Pericardium fibroblast (primary cell): Measurements from ENCODE around the gene OTUD7B. TPM values are rescaled to one million over a fixed set of nuclear protein-coding genes. Genes with fewer than 3 reads are reported as not detected.

Source experiments
- total RNA-seq: library from RNA; depleted of rRNA; stranded (reverse); fragments of >200 nt; gene quantifications from 2 replicates; pipeline ENCODE4 v1.2.3, GENCODE V29; 2015

OTUD7B gene
- 7.0 and 7.1 TPM in 2 replicates for total RNA-seq

DNA sequence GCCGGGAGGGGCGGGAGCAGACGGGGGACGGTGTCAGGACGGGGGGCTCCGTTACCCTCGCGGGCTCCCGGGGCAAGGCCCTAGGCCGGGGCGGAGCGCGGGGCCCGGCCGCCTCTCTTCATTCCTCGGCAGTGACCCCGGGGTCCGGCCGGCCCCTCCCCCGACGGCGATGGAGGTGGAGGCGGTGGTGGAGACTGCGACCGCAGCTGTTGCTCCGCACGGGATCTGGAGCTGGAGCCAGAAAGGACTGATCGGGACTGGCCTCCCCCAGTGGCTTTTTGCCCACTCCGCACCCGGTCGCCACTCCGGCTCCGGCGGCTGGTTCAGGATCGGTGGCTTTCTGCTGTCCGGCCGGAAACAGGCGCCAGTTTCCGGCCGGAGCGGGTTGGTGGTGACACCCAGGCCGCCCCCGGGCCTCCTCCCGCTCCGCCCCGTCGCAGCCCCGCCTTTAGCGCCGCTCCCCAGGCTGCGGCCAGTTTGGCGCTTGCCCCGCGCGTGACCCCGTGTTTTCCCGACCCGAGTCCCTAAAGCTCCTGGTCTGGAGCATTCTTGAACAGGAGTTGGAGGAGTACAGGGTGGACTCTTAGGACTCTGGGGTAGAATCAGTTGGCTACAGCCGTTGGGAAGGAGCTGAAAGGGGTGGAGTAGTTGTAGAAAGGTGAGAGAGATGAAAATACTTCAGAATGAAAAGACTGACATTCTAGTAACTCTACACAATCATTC, at the start of gene OTUD7B:
Gene OTUD7B (minus strand): TSS at position 334 of the 723 bp plus-strand sequence. CDS start 33,216 bp downstream, outside the sequence.

DNA sequence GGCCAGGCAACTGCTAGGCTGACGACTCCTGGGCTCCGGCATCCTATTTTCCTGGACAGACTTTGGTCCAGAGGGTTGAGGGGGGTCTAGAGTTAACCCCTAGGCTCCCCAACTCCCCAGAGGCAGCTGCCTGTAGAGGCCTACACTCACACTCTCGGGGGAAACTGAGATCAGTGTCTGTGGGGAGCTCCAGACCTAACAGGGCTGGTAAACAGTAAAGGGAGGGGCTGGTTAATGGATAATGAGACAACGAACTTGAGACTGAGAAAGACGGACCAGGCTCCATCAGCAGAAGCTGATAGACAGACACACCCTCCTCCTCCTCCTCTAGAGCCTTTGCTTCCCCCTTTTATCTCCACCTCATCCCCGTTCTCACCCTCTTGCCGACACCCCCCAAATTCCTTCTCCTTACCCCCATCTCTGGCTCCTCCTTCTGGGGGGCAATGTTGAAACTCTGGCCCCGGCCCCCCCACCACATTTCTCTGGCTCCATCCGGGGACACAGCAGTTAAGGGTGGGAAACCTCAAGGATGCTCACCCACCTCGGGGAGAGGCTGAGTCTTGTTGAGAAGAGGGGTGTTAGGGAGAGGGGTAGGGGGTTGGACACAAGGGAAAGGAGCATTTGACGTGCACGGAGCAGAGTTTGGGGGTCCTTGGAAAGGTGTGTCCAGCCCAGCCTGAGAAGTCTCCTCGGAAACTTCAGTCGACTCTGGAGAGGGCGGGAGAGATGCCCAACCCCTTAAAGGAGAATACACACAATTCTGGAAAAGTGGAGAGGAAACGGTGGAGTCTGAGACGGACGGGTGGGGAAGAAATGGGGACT, 74.1 kb downstream of the OTUD7B start, which contains the start of gene MTMR11:
Gene MTMR11 (minus strand): TSS at position 710 of the 822 bp plus-strand sequence. CDS start 232 bp downstream, at position 478.

DNA sequence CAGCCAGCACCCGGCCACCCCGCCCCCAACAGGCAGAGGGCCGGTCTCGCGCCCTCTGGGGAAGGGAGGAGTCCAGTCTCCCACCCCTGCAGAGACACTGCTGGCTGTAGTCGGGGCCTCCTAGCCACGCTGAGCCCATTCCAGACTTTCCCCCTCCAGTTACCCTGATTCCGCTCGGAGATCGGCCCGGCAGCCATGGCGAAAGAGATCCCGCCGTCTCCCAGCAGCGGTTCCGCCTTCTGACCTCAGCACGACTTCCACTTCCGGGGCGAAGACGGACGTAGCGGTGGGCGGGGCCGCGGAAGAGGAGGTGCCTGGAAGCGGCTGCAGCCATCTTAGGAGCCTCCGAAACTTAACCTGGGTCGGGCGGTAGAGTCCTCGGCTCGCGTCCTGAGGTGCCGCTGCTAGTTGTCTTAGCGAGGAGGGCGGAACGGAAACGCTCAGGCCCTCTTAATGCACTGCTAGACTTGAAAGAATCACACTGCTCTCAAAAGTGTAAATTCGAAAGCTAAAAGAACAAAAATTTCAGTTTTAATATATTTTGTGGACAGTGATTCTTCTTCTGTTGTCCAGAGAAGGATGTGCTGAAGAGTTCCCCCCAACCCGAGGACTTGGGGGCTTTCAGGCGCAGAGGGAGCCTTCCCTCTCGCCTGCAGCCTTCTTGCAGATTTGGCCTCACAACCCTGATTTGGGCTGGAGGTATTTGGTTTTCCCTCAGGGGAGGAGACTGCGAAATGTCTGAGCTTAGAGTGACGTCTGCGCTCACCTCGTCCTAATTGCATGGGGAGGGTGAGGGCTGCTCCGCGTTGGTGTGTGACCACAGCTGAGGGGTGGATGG, 82.7 kb downstream of the OTUD7B start, which contains the start of gene SF3B4:
Gene SF3B4 (minus strand): TSS at position 241 of the 838 bp plus-strand sequence. CDS start 44 bp downstream, at position 197.

DNA sequence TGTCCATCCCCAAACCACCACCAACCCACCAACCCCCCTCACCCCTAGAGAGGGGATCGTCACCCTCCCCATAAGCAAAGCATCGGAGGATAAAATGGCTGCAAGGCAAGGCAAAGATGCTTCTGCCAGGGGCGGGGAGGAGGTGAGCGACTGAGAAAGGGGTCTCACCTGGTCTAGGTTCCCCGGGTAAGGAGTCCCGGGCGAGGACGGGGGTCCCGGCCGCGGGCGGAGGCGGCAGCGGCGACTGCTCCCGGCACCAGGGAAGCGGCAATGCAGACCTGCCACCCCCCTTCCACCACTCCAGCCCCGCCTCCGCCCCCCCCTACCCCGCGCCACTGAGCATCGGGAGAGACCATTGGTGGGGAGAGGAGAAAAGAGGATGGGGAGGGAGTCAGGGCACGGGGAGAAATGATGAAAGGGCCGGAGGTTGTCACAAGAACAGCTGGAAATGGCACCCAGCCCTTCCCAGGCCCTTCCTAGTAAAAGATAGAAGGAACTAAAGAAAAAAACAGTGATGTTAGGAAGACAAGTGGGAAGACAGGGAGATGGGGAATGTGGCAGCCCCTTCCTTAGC, 92.9 kb downstream of the OTUD7B start, which contains the start of gene SV2A:
Gene SV2A (minus strand): TSS at position 274 of the 574 bp plus-strand sequence. CDS start 4,004 bp downstream, outside the sequence.

DNA sequence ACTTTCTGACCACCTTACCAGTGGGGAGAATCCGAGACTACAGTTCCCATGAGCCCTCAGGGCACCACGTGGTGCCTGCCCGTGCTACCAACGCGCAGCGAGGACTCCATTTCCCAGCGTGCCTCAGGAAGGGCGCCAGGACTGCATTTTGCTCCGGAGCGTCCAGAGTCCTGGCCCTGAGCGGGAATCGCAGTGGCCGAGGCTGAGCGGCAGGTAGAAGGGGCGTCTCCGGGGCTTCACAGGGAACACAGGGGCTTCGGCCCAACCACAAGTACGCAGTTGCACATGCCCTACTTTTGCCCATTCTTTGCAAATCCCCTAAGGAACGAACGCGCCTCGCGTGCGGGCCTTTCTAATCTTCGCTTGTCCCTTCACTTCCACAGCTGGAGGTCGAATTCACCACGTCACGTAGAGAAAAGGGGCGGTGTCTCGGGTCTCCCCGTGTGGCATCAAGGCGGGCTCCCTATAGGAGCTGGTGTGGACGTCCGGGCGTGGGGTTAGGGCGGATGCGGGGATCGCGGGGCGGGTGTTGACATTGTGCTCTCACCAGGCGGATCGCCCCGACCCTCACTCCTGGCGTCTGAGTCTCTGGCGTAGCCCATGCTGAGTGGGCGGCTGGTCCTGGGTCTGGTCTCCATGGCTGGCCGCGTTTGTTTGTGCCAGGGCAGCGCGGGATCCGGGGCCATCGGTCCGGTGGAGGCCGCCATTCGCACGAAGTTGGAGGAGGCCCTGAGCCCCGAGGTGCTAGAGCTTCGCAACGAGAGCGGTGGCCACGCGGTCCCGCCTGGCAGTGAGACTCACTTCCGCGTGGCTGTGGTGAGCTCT, 110.9 kb downstream of the OTUD7B start, which contains the start of gene BOLA1:
Gene BOLA1 (plus strand): TSS at position 109 of the 825 bp plus-strand sequence. CDS start 492 bp downstream, at position 601.

Other genes starting within 250 kb of the OTUD7B start
- gene FCGR1A, start 228.0 kb downstream of the OTUD7B start, total RNA-seq: not detected in 2 replicates
- gene BOLA1, start 111.2 kb downstream of the OTUD7B start, total RNA-seq: 12.4 and 17.6 TPM in 2 replicates
- 5.8 and 7.5 TPM in 2 replicates for gene SV2A, start 92.9 kb downstream of the OTUD7B start, total RNA-seq
- 6.7 and 8.3 TPM in 2 replicates for gene SF3B4, start 82.9 kb downstream of the OTUD7B start, total RNA-seq
- 3.1 and 3.9 TPM in 2 replicates for gene MTMR11, start 73.8 kb downstream of the OTUD7B start, total RNA-seq
- gene VPS45, start 57.0 kb upstream of the OTUD7B start, total RNA-seq: 17.2 and 22.5 TPM in 2 replicates
- gene PLEKHO1, start 139.2 kb upstream of the OTUD7B start, total RNA-seq: 20.3 and 24.5 TPM in 2 replicates
- gene ANP32E, start 225.4 kb upstream of the OTUD7B start, total RNA-seq: 11.6 and 11.9 TPM in 2 replicates
- gene CA14, start 247.0 kb upstream of the OTUD7B start, total RNA-seq: not detected in 2 replicates